Sigmoid colon (tissue), 7 donors: Measurements from ENCODE around the gene GORASP2. TPM values are rescaled to one million over a fixed set of nuclear protein-coding genes. Genes with fewer than 3 reads are reported as not detected.

Experiments used
- DNase-seq: peaks from one replicate; pipeline ENCODE4 v3.0.0-alpha.2; 2019
- H3K27ac ChIP-seq, 4 donors: fragments of 200-600 bp; sonication (generic); one replicate each; pipeline ENCODE4 v1.5.1; 2016 to 2019; ENCODE audit warnings: mild to moderate bottlenecking in 1 of 4
- H3K27me3 ChIP-seq, 3 donors: fragments of 200-600 bp; sonication (generic); one replicate each; pipeline ENCODE4 v1.5.1; 2019; ENCODE audit warnings: mild to moderate bottlenecking in 1 of 3
- H3K36me3 ChIP-seq, 4 donors: fragments of 200-600 bp; sonication (generic); one replicate each; pipeline ENCODE4 v1.5.1; 2016 to 2019
- H3K4me1 ChIP-seq, 4 donors: fragments of 200-600 bp; sonication (generic); one replicate each; pipeline ENCODE4 v1.5.1; 2017 to 2019
- H3K4me3 ChIP-seq, 4 donors: fragments of 200-600 bp; sonication (generic); one replicate each; pipeline ENCODE4 v1.5.1; 2017 to 2019; ENCODE audit warnings: mild to moderate bottlenecking in 2 of 4, moderate library complexity in 1 of 4
- H3K9me3 ChIP-seq, 4 donors: fragments of 200-600 bp in 3 of 4; sonication (generic) in 3 of 4; one replicate each; pipeline versions ENCODE4 v1.5.1 to v1.6.1; 2013 to 2019
- CTCF ChIP-seq, 4 experiments: fragments of 450-650 bp in 3 of 4; fragments of 200-600 bp in 1 of 4; IDR thresholded peaks; one replicate each; pipeline ENCODE4 v1.5.1; 2016 to 2019; ENCODE audit warnings: antibody characterized with exemption in 4 of 4, mild to moderate bottlenecking in 3 of 4, moderate library complexity in 2 of 4
- EP300 ChIP-seq, 4 donors: sonication (generic); formaldehyde crosslinking; IDR thresholded peaks; one replicate each; pipeline ENCODE4 v1.6.1; 2017; ENCODE audit warnings: antibody characterized with exemption in 4 of 4
- POLR2A ChIP-seq, 2 donors: fragments of 450-650 bp; IDR thresholded peaks; one replicate each; pipeline ENCODE4 v1.6.1; 2016; ENCODE audit warnings: antibody characterized with exemption in 2 of 2, mild to moderate bottlenecking in 2 of 2, moderate library complexity in 2 of 2
- POLR2AphosphoS5 ChIP-seq, 4 donors: sonication (generic); formaldehyde crosslinking; IDR thresholded peaks; one replicate each; pipeline ENCODE4 v1.6.1; 2017; ENCODE audit warnings: antibody characterized with exemption in 4 of 4
- WGBS, 2 donors: extraction: QIAGEN DNeasy Blood & Tissue Kit; methylation state at CpG; one replicate each; pipeline ENCODE4 v1.1.7; 2013; 5-methylcytosine and 5-hydroxymethylcytosine counted together
- intact Hi-C: fragments of 100-400 bp; cut with DNase I; formaldehyde crosslinking; loops from one replicate; pipeline ENCODE4 v1.15.1; 2023
- polyA plus RNA-seq, 3 donors: library from polyadenylated mRNA; stranded (reverse); fragments of 200-250 nt; gene quantifications; one replicate each; pipeline ENCODE4 v1.2.3, GENCODE V29; 2013
- total RNA-seq, 4 donors: library from RNA; depleted of rRNA; stranded (reverse); fragments of >200 nt; gene quantifications; one replicate each; pipeline ENCODE4 v1.1.0, GENCODE V29; 2016
- donor health status: healthy with polysubstance abuse.
- donor health status: Bipolar disorder and iron deficiency.
- donor health status: healthy.

Gene GORASP2
- total and polyA plus RNA-seq, 7 donors, result 32.4 to 53.8 (median 42.3) TPM

GRCh38 chr2:170985407-170985806 is 56.4 kb downstream of the GORASP2 start:
- no peaks in the 10 kb centered on the region for H3K9me3 ChIP-seq
- TF ChIP-seq EP300 (IDR thresholded peaks at IDR 0.05) (no peak), POLR2A (IDR thresholded peaks at IDR 0.05) (no peak), POLR2AphosphoS5 (IDR thresholded peaks at IDR 0.05) (no peak), CTCF (IDR thresholded peaks at IDR 0.05) (no peak)
- DNase-seq, result no peak
- peaks cover 0 to 3% (median 0%) of the 10 kb centered on the region in 4 donors for H3K36me3 ChIP-seq
- 91 to 93% methylated on average over 5 of the region's 5 CpGs for WGBS, 2 donors
- H3K27me3 ChIP-seq, result no peaks in the 10 kb centered on the region
- no peak overlapping the region for H3K27ac ChIP-seq
- no peaks in the 10 kb centered on the region for H3K4me1 ChIP-seq
- intact Hi-C loops, result no loop called here
- H3K4me3 ChIP-seq, result no peak overlapping the region

DNA sequence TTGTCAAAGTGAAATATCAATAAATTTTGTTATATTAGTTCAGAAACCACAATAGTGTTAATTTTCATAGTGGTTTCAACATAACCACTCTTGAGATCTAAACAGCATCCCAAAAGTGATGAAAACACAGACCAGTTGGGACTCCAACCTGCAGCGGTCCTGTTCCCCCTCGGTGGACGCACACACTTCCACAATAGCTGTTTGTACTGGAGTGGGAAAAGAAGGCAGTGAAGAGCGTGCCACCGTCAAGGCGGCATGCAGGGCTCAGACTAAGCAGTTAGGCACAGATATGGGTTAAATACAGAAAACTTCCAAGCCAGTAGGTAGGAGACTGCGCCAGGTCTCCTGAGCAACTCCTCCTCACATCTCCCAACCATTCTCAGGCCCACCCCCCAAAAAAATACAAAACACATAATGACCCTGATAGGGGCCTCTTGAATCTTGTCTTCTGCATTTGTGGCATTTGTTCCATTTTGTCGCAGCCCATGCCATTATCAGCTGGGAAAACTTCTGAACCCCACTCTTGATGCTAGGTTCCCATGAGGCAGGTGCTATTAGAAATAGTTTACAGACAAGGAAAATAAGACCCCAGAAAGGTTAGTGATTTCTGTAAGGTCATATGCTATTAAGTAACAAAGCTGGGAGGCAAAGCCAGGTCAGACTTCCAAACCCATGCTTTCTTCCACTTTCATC is 57.7 kb downstream of the GORASP2 start:
- intact Hi-C loops, result no loop called here
- TF ChIP-seq POLR2A (IDR thresholded peaks at IDR 0.05) (no peak), CTCF (IDR thresholded peaks at IDR 0.05) (no peak), POLR2AphosphoS5 (IDR thresholded peaks at IDR 0.05) (no peak), EP300 (IDR thresholded peaks at IDR 0.05) (no peak)
- no peaks in the 10 kb centered on the region for H3K4me1 ChIP-seq
- H3K4me3 ChIP-seq, result no peak overlapping the region
- no peaks in the 10 kb centered on the region for H3K9me3 ChIP-seq
- H3K27ac ChIP-seq, result no peak overlapping the region
- H3K27me3 ChIP-seq, result no peaks in the 10 kb centered on the region
- H3K36me3 ChIP-seq, result peaks cover 0 to 13% (median 0%) of the 10 kb centered on the region in 4 donors
- 98% methylated on average over 8 of the region's 8 CpGs for WGBS, 2 donors
- no peak for DNase-seq

GRCh38 chr2:170991398-170992182 is 62.5 kb downstream of the GORASP2 start:
- 95 to 98% methylated on average over 5 of the region's 5 CpGs for WGBS, 2 donors
- TF ChIP-seq POLR2AphosphoS5 (IDR thresholded peaks at IDR 0.05) (no peak), POLR2A (IDR thresholded peaks at IDR 0.05) (no peak), EP300 (IDR thresholded peaks at IDR 0.05) (no peak), CTCF (IDR thresholded peaks at IDR 0.05) (no peak)
- H3K27me3 ChIP-seq, result no peaks in the 10 kb centered on the region
- peaks cover 0 to 59% (median 15%) of the 10 kb centered on the region in 4 donors for H3K36me3 ChIP-seq
- intact Hi-C loops, result no loop called here
- no peaks in the 10 kb centered on the region for H3K9me3 ChIP-seq
- no peak for DNase-seq
- no peak overlapping the region for H3K27ac ChIP-seq
- H3K4me3 ChIP-seq, result no peak overlapping the region
- H3K4me1 ChIP-seq, result no peaks in the 10 kb centered on the region

GRCh38 chr2:170996316-170996715 is 67.3 kb downstream of the GORASP2 start:
- DNase-seq, result no peak
- H3K36me3 ChIP-seq, result peaks cover 0 to 69% (median 15%) of the 10 kb centered on the region in 4 donors
- no peaks in the 10 kb centered on the region for H3K27me3 ChIP-seq
- H3K4me3 ChIP-seq, result no peak overlapping the region
- no peak overlapping the region for H3K27ac ChIP-seq
- TF ChIP-seq POLR2AphosphoS5 (IDR thresholded peaks at IDR 0.05), result no peak
- no peak for TF ChIP-seq POLR2A (IDR thresholded peaks at IDR 0.05)
- no peak for TF ChIP-seq EP300 (IDR thresholded peaks at IDR 0.05)
- TF ChIP-seq CTCF (IDR thresholded peaks at IDR 0.05), result no peak
- intact Hi-C loops, result no loop called here
- H3K4me1 ChIP-seq, result no peaks in the 10 kb centered on the region
- WGBS, 2 donors, result 96 to 99% methylated on average over 2 of the region's 2 CpGs
- no peaks in the 10 kb centered on the region for H3K9me3 ChIP-seq
